HT1080 (cell line): ENCODE measurements around the gene MBD5. TPM values are rescaled to one million over a fixed set of nuclear protein-coding genes. Genes with fewer than 3 reads are reported as not detected.

Experiments used
- DNase-seq: peaks from one replicate; pipeline ENCODE4 v3.0.0-alpha.2; 2015; ENCODE audit warnings: low read depth
- total RNA-seq: library from RNA; depleted of rRNA; stranded (reverse); fragments of >200 nt; shearing (Covaris generic); gene quantifications from 2 replicates; pipeline ENCODE4 v1.2.3, GENCODE V29; 2014

The MBD5 gene
- total RNA-seq, 1 experiment from 2014 or later: 7.1 TPM

GRCh38 chr2:148455791-148456190 is 434.9 kb downstream of the MBD5 start:
- DNase-seq: no peak

GRCh38 chr2:148458171-148458570 is 437.3 kb downstream of the MBD5 start:
- DNase-seq: no peak

DNA sequence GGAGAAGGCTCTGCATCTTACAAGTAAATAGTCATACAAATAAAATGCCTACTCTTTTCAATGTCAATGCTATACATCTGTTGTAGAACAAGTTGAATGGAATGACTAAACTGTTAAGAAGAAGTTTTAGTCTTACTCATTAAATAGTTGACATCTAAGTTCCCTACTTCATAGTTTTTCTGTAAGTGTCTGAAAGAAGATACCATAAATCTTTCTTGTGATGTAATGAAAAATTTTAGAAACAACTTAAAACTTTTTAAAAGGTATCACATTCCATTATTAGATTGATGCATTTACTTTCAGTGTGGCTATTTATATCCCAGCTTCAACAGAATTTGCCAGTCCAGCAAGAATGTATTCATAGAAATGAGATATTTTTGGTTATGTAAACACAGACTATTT is 438.5 kb downstream of the MBD5 start:
- no peak for DNase-seq

GRCh38 chr2:148461876-148462275 is 441.0 kb downstream of the MBD5 start:
- DNase-seq: no peak

GRCh38 chr2:148475626-148476025 is 454.7 kb downstream of the MBD5 start:
- no peak for DNase-seq

DNA sequence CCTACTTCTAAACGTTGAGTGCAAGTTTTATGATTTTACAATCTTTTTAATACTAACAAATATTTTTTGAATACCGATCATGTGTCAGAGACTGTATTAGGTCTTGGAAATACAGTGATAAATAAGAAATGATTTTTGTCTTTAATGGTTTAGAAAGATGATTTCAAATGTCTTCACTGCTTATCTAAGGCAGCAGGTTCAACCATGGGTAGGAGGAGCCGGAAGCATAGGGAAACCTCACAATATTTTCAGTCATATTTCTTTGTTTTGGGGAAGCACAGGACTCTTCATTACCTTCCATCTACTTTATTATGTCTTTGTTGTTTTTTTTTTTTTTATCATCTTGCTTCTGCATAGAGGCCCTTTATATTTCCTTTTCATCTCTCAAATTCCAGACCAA is 458.5 kb downstream of the MBD5 start:
- no peak for DNase-seq

DNA sequence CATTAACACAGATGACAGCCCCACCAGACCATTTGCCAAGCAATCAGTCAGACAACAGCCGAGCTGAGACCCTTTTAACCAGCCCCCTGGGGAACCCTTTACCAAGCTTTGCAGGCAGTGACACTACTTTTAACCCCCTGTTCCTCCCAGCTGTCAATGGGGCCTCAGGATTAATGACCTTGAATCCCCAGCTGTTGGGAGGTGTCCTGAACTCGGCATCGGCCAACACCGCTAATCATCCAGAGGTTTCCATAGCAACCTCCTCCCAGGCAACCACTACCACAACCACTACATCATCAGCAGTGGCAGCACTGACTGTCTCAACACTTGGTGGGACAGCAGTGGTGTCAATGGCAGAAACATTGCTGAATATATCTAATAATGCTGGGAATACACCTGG is 462.8 kb downstream of the MBD5 start:
- no peak for DNase-seq

- DNase-seq: no peak
Measured at GRCh38 chr2:148484066-148484465, 463.2 kb downstream of the MBD5 start.

DNA sequence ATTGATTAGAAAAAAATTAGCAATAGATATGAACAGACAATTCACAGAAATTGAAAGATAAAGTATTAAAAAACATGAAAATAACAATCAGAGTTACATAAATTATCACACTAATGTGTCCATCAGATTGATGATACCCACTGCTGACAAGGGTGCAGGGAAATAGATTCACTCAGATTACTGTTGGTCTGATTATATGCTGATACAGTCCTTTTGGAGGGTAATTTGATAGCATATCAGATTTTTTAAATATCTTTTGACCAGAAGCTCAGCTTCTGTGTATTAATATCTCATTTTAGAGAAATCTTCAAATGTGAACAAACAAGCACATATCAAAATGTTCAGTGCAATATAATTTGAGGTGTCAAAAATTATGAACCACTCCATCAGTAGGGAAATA is 465.8 kb downstream of the MBD5 start:
- DNase-seq: no peak

DNA sequence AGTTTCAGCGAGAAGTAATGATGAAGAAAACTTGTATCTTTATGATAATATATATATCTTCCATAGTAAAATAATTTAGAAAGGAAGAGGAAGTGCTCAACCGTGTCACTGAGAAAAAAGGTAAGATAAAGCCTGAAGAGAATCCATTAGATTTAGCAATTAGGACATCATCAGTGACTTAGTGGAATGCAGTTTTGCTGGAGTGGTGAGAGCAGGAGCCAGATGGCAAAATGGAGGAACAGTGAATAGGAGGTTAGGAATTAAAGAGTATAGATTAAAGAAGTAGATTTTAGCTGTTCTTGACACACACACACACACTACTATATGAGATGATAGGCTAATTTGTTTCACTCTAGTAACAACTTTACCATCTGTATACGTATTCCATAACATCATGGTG is 466.5 kb downstream of the MBD5 start:
- no peak for DNase-seq

- no peak for DNase-seq
Measured at GRCh38 chr2:148490840-148491439, 470.0 kb downstream of the MBD5 start.

DNA sequence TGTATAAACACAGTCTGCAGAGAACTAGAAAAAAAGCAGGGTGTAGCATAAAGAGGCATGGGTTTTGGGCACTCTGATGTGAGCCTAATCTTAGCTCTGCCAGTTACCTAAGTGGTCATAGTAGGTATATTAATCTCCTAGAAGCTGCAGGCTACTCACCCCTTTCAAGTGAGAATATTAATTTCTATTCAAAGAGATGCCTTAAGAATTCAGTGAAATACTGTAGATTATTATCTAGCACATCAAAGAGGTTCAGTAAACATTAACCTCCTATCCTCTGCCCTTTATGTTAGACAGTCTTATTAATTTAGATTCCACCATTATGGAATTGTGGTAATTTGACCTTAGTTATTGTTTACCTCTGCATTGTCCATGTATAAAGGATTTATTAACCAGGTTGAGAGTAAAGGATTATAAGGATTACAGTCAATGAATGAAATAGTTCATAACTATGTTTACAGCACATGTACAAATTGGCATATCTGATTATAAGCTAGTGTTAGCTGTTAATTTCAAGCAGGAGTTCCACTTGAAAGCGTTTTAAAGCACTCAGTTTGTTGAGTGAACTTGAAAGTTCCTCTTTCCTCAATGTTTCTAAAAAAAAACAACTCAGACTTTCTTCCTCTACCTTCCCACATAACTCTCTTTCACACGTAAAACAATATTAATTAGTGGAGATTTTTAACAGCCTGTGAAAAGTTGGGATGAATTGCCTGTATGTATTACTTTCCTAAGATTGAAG is 473.1 kb downstream of the MBD5 start:
- DNase-seq: no peak

DNA sequence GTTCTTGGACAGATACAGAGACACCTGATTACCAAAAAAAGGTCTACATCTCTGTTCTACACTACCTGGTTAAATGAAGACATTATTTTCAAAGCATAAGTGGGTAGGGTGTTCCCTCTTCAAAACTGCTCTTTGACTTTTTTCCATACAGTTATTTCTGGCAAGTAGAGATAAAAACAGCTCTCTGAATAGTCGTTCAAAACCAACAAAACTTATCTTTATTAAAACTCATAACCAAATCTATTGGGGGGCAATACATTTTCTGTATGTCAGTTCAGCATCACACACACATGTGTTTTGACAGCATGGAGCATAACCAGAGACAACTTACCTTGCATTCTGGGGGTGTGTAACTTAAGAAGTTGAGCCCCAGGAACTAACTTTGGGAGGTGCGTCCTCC is 474.7 kb downstream of the MBD5 start:
- no peak for DNase-seq

GRCh38 chr2:148501545-148501944 is 480.7 kb downstream of the MBD5 start:
- DNase-seq: no peak

GRCh38 chr2:148503516-148503915 is 482.6 kb downstream of the MBD5 start:
- no peak for DNase-seq

- DNase-seq: no peak
Measured at GRCh38 chr2:148507970-148508369, 487.1 kb downstream of the MBD5 start.

GRCh38 chr2:148508878-148509287 is 488.0 kb downstream of the MBD5 start:
- DNase-seq: no peak

DNA sequence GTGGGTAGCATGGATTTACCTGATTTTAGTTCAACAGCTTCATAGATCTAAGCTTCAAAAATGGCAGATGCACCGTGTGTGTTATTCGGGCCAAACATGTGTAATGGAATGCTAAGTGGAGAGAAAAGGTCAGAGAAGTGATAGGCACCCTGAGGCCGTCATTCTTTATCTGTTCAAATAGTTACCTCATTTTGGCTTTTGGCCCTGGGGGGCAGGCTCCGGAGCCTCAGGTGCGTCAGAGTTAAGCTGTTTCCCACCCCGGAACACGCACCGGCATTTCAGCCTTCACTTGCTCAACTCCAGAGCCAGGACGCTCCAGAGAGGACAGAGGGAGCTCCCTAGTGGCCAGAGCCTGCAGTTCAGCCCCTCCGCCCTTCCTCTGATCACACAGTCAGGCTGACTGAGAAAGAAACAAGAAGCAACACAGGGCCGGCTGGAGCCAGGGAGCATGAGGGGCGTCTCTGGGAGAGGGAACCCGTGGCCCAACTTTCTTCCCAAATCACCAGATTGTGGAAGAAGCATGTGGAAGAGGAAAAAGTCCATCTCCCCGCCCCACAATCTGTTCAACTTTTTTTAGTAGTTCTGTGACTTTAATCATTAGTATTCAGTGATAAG is 488.5 kb downstream of the MBD5 start:
- peak; percentile 87 for DNase-seq

DNA sequence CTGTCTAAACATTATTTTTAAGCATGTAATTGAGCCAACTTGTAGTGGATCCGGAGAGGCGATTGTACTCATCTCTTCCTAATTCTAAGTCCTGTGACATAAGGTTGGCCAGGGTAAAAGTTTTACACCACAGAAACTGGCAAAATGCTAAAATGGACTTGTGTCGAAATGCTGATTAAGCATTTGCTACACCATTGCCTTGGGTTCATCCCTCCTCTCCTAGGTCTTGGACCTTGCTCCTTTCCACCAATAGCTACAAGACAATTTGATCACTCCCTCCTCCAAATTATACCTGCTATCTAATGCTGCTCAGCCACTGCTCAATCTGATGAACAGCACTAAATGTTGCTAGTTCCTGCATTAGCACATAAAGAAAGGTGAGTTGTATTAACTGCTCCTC is 491.0 kb downstream of the MBD5 start:
- no peak for DNase-seq

DNA sequence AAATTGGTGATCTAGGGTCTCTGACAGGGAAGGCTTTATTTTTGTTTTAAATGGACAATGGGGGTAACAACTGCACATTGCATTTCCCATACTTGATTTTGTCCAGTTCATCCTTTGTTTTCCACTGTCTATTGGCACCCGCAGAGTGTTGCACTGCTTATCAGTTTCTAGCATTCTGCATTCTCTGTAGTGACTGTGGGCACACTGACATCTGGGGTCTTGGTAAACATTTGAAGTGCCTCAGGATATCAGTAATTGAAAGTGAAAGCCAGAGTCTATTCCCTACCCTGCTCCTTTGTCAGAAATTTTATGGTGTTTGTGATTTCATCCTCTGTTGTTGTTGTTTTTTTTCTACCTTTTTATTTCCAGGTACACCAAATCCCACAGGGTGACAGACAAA is 491.6 kb downstream of the MBD5 start:
- no peak for DNase-seq

- no peak for DNase-seq
Measured at GRCh38 chr2:148513427-148513826, 492.5 kb downstream of the MBD5 start.

DNA sequence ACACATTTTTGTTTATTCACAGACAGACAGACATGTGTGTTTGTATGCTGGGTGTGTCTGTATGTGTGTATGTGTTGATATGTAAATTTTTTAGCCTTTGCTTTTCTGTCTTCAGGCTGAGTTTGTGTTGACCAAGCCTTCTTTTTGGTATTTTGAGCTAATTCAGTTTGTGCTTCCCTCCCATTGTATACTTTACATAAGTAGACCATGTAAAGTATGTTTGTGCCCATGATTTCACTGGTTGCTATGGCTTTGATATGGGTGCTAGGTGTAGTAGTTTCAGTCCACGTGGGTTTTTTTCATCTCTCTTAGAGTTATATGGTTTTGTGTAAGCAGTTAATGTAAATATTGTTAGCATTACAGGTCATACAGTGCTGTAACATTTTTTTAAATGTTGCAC is 494.2 kb downstream of the MBD5 start:
- DNase-seq: no peak

DNA sequence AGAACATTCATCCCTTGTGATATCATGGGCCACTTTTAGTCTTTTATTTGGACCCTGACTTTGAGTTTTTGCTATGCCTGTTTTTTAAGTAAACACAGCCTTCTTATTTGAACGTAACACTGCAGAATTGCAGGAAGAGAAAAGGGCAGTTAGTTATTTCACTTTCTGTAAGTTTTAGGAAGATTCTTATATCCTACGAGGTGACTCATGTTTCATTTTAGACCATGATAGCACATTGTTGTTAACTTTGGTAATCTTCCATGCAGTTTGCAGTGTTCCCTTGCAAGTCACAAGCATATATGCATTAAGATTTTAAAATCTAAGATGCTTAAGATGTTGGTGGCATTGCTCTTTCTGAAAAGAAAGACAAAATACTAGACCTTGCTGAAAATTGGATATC is 495.1 kb downstream of the MBD5 start:
- no peak for DNase-seq
